ENCODE measurements around the gene LRRC37B. TPM values are rescaled to one million over a fixed set of nuclear protein-coding genes. Genes with fewer than 3 reads are reported as not detected.

LRRC37B gene
- total and polyA plus RNA-seq, 2 of the 13 experiments (the other 11 are each of a cell fraction or from before 2014, with no cell fraction given) = 8.7 to 8.8 TPM

DNA sequence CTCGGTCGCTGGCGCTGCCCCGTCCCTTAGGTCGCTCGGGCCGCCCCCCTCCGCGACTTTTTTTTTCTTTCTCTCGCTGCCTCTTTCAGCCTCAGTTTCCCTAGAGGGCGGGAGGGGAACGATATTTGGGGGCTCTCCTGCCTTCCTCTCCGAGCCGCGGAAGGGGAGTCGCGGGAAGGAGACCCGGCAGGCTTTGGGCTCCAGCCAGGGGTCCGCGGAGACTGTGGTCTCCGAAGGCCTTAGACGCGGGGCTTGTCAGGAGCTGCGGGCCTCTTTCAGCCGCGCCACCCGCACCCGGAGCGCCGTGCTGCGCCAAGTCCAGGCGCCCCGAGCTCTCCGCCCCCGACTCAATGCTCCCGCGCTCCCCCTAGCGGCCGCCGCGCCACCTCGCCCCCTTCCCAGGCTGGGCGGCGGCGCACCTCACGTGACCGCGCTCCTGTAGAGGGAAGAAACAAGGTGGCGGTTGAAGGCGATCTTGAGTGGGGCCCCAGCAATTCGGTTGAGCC, at the start of gene LRRC37B (continued):
- TF ChIP-seq TBX2 (CRISPR knock-in tag; IDR thresholded peaks at IDR 0.05; ENCODE audit: borderline replicate concordance) = peak; percentile 76
- TF ChIP-seq, protein P1, sequence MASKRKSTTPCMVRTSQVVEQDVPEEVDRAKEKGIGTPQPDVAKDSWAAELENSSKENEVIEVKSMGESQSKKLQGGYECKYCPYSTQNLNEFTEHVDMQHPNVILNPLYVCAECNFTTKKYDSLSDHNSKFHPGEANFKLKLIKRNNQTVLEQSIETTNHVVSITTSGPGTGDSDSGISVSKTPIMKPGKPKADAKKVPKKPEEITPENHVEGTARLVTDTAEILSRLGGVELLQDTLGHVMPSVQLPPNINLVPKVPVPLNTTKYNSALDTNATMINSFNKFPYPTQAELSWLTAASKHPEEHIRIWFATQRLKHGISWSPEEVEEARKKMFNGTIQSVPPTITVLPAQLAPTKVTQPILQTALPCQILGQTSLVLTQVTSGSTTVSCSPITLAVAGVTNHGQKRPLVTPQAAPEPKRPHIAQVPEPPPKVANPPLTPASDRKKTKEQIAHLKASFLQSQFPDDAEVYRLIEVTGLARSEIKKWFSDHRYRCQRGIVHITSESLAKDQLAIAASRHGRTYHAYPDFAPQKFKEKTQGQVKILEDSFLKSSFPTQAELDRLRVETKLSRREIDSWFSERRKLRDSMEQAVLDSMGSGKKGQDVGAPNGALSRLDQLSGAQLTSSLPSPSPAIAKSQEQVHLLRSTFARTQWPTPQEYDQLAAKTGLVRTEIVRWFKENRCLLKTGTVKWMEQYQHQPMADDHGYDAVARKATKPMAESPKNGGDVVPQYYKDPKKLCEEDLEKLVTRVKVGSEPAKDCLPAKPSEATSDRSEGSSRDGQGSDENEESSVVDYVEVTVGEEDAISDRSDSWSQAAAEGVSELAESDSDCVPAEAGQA (IDR thresholded peaks at IDR 0.05; ENCODE audit: low read depth) = no peak
- TF ChIP-seq, protein P1 (CRISPR knock-in tag; IDR thresholded peaks at IDR 0.05; ENCODE audit: borderline replicate concordance) = no peak
- TF ChIP-seq EEA1 (CRISPR knock-in tag; IDR thresholded peaks at IDR 0.05; ENCODE audit: borderline replicate concordance) = no peak
- TF ChIP-seq ZNF777 (CRISPR knock-in tag; IDR thresholded peaks at IDR 0.05) = 0 out of 2 replicates have a peak, but pooled peaks have one; percentile 37
- TF ChIP-seq NPAS2 (CRISPR knock-in tag; IDR thresholded peaks at IDR 0.05; ENCODE audit: borderline replicate concordance) = no peak
- TF ChIP-seq HOXD1 (CRISPR knock-in tag; IDR thresholded peaks at IDR 0.05) = peak; percentile 57; the same call in 1 of the 2 replicates
- no peak for TF ChIP-seq ZNF546 (CRISPR knock-in tag; conservative IDR thresholded peaks at IDR 0.05)
- TF ChIP-seq SRSF1 (optimal IDR thresholded peaks at IDR 0.05; ENCODE audit: low read depth, low read length) = no peak
- TF ChIP-seq CCDC6 (CRISPR knock-in tag; IDR thresholded peaks at IDR 0.05) = 0 out of 2 replicates have a peak, but pooled peaks have one; percentile 5
- TF ChIP-seq ZNF484 (CRISPR knock-in tag; IDR thresholded peaks at IDR 0.05; ENCODE audit: borderline replicate concordance, low read depth) = no peak
- peak; percentile 25; the same call in 1 of the 2 replicates for TF ChIP-seq FOXA3 (CRISPR knock-in tag; IDR thresholded peaks at IDR 0.05)
- TF ChIP-seq SRF (IDR thresholded peaks at IDR 0.05; ENCODE audit: low read depth, low read length) = no peak
- TF ChIP-seq ZSCAN9 (CRISPR knock-in tag; IDR thresholded peaks at IDR 0.05; ENCODE audit: borderline replicate concordance) = peak; percentile 43; the same call in 1 of the 2 replicates
- no peak for TF ChIP-seq ZNF619 (CRISPR knock-in tag; IDR thresholded peaks at IDR 0.05)
- TF ChIP-seq NR2C2 (CRISPR knock-in tag; IDR thresholded peaks at IDR 0.05; ENCODE audit: borderline replicate concordance) = no peak
- no peak for TF ChIP-seq SRSF4 (IDR thresholded peaks at IDR 0.05; ENCODE audit: low read depth, low read length, poor library complexity, severe bottlenecking)
- peak; percentile 66; the same call in 1 of the 2 replicates for TF ChIP-seq MTF2 (CRISPR knock-in tag; IDR thresholded peaks at IDR 0.05; ENCODE audit: borderline replicate concordance)
- 0 out of 2 replicates have a peak, but pooled peaks have one; percentile 48 for TF ChIP-seq TOPORS (CRISPR knock-in tag; IDR thresholded peaks at IDR 0.05)
- peak; percentile 36 to 54; a peak in 2 of 4 replicates for TF ChIP-seq POLR2A (IDR thresholded peaks at IDR 0.05; ENCODE audit: insufficient read depth in 1 of 2, low read depth in 2 of 2, low read length in 2 of 2)
- no peak for TF ChIP-seq KDM4B (CRISPR knock-in tag; IDR thresholded peaks at IDR 0.05)
- TF ChIP-seq, protein P2, sequence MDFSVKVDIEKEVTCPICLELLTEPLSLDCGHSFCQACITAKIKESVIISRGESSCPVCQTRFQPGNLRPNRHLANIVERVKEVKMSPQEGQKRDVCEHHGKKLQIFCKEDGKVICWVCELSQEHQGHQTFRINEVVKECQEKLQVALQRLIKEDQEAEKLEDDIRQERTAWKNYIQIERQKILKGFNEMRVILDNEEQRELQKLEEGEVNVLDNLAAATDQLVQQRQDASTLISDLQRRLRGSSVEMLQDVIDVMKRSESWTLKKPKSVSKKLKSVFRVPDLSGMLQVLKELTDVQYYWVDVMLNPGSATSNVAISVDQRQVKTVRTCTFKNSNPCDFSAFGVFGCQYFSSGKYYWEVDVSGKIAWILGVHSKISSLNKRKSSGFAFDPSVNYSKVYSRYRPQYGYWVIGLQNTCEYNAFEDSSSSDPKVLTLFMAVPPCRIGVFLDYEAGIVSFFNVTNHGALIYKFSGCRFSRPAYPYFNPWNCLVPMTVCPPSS (IDR thresholded peaks at IDR 0.05) = no peak
- TF ChIP-seq, protein P3, sequence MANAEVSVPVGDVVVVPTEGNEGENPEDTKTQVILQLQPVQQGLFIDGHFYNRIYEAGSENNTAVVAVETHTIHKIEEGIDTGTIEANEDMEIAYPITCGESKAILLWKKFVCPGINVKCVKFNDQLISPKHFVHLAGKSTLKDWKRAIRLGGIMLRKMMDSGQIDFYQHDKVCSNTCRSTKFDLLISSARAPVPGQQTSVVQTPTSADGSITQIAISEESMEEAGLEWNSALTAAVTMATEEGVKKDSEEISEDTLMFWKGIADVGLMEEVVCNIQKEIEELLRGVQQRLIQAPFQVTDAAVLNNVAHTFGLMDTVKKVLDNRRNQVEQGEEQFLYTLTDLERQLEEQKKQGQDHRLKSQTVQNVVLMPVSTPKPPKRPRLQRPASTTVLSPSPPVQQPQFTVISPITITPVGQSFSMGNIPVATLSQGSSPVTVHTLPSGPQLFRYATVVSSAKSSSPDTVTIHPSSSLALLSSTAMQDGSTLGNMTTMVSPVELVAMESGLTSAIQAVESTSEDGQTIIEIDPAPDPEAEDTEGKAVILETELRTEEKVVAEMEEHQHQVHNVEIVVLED (CRISPR knock-in tag; IDR thresholded peaks at IDR 0.05; ENCODE audit: borderline replicate concordance) = no peak

All from HepG2 (cell line).